H9 (cell line): Measurements from ENCODE around the gene COX10. TPM values are rescaled to one million over a fixed set of nuclear protein-coding genes. Genes with fewer than 3 reads are reported as not detected.

Experiments
- DNase-seq: peaks from one replicate; pipeline ENCODE4 v3.0.0-alpha.2; 2017
- H2AFZ ChIP-seq: one replicate; pipeline ENCODE4 v1.6.1; 2013; ENCODE audit warnings: mild to moderate bottlenecking, low read length, control low read depth, moderate library complexity
- H2AK5ac ChIP-seq: 2 replicates; pipeline ENCODE4 v1.6.1; 2013; ENCODE audit warnings: low read length, control low read depth, mixed read lengths; ENCODE audit not compliant: insufficient read length
- H2BK120ac ChIP-seq: one replicate; pipeline ENCODE4 v1.6.1; 2013; ENCODE audit warnings: low read depth, mild to moderate bottlenecking, low read length, control low read depth, inconsistent platforms; ENCODE audit not compliant: poor library complexity, severe bottlenecking
- H2BK12ac ChIP-seq: 2 replicates; pipeline ENCODE4 v1.6.1; 2013; ENCODE audit warnings: low read length, control low read depth, mixed read lengths, low read depth; ENCODE audit not compliant: insufficient read length
- H2BK15ac ChIP-seq: 2 replicates; pipeline ENCODE4 v1.6.1; 2013; ENCODE audit warnings: low read depth, low read length, control low read depth
- H2BK20ac ChIP-seq: one replicate; pipeline ENCODE4 v1.6.1; 2013; ENCODE audit warnings: low read depth, mild to moderate bottlenecking, low read length, control low read depth, inconsistent platforms; ENCODE audit not compliant: poor library complexity, severe bottlenecking
- H2BK5ac ChIP-seq: 2 replicates; pipeline ENCODE4 v1.6.1; 2013; ENCODE audit warnings: low read length, control low read depth, mixed read lengths; ENCODE audit not compliant: insufficient read length
- H3K14ac ChIP-seq: 2 replicates; pipeline ENCODE4 v1.6.1; 2013; ENCODE audit warnings: low read length, control low read depth; ENCODE audit not compliant: insufficient read depth
- H3K18ac ChIP-seq: 2 replicates; pipeline ENCODE4 v1.6.1; 2013; ENCODE audit warnings: low read depth, mild to moderate bottlenecking, mixed read lengths, low read length, control low read depth; ENCODE audit not compliant: insufficient read length
- H3K23ac ChIP-seq: 2 replicates; pipeline ENCODE4 v1.6.1; 2013; ENCODE audit warnings: low read length, control low read depth, mixed read lengths, low read depth; ENCODE audit not compliant: insufficient read length
- H3K23me2 ChIP-seq: 2 replicates; pipeline ENCODE4 v1.6.1; 2013; ENCODE audit warnings: low read depth, mild to moderate bottlenecking, mixed read lengths, low read length, control low read depth; ENCODE audit not compliant: insufficient read length, poor library complexity, severe bottlenecking
- H3K27ac ChIP-seq: 2 replicates; pipeline ENCODE4 v1.5.1; 2013; ENCODE audit warnings: low read length, control low read depth, mixed read lengths, low read depth; ENCODE audit not compliant: insufficient read length
- H3K27me3 ChIP-seq: 2 replicates; pipeline ENCODE4 v1.6.1; 2013; ENCODE audit warnings: low read length, control low read depth, inconsistent platforms; ENCODE audit not compliant: insufficient read depth
- H3K4ac ChIP-seq: 2 replicates; pipeline ENCODE4 v1.6.1; 2013; ENCODE audit warnings: low read depth, mild to moderate bottlenecking, control low read depth, inconsistent platforms, low read length, moderate library complexity
- H3K4me1 ChIP-seq: 2 replicates; pipeline ENCODE4 v1.6.1; 2013; ENCODE audit warnings: low read length, control low read depth, inconsistent platforms; ENCODE audit not compliant: insufficient read depth
- H3K4me2 ChIP-seq: 2 replicates; pipeline ENCODE4 v1.6.1; 2013; ENCODE audit warnings: low read length, control low read depth, mixed read lengths; ENCODE audit not compliant: insufficient read length, insufficient read depth
- H3K56ac ChIP-seq: 2 replicates; pipeline ENCODE4 v1.6.1; 2013; ENCODE audit warnings: low read depth, mild to moderate bottlenecking, mixed read lengths, low read length, control low read depth; ENCODE audit not compliant: insufficient read length
- H3K79me1 ChIP-seq: 2 replicates; pipeline ENCODE4 v1.6.1; 2013; ENCODE audit warnings: low read depth, mild to moderate bottlenecking, moderate library complexity, low read length, control low read depth, inconsistent platforms; ENCODE audit not compliant: insufficient read depth, poor library complexity, severe bottlenecking
- H3K79me2 ChIP-seq: 2 replicates; pipeline ENCODE4 v1.6.1; 2013; ENCODE audit warnings: low read length, control low read depth, inconsistent platforms; ENCODE audit not compliant: insufficient read depth
- H3K9ac ChIP-seq: 2 replicates; pipeline ENCODE4 v1.6.1; 2013; ENCODE audit warnings: low read length, control low read depth, mixed read lengths; ENCODE audit not compliant: insufficient read length; ENCODE audit errors: extremely low read depth
- H3K9me3 ChIP-seq: one replicate; pipeline ENCODE4 v1.6.1; 2013; ENCODE audit warnings: low read depth, low read length, inconsistent platforms; ENCODE audit not compliant: control insufficient read depth
- H3T11ph ChIP-seq: one replicate; pipeline ENCODE4 v1.6.1; 2013; ENCODE audit warnings: mild to moderate bottlenecking, low read length, control low read depth, inconsistent platforms
- H4K20me1 ChIP-seq: one replicate; pipeline ENCODE4 v1.6.1; 2013; ENCODE audit not compliant: control insufficient read depth, insufficient read length, insufficient read depth
- H4K5ac ChIP-seq: 2 replicates; pipeline ENCODE4 v1.6.1; 2013; ENCODE audit warnings: low read depth, mild to moderate bottlenecking, mixed read lengths, low read length, control low read depth; ENCODE audit not compliant: insufficient read length
- H4K8ac ChIP-seq: replicated peaks from 2 replicates; pipeline ENCODE4 v1.6.1; 2013; ENCODE audit warnings: low read length, control low read depth, mixed read lengths, low read depth; ENCODE audit not compliant: insufficient read length
- H4K91ac ChIP-seq: 2 replicates; pipeline ENCODE4 v1.6.1; 2013; ENCODE audit warnings: low read depth, mild to moderate bottlenecking, moderate library complexity, mixed read lengths, low read length, control low read depth; ENCODE audit not compliant: insufficient read length
- H3K27ac Mint-ChIP-seq, 3 experiments: 2 replicates in 2 of 3; 3 replicates in 1 of 3; pipeline ENCODE4 v1.8.0; 2020 to 2021; ENCODE audit warnings: mixed read lengths in 3 of 3, mild to moderate bottlenecking in 1 of 3, moderate library complexity in 1 of 3
- H3K27me3 Mint-ChIP-seq: 2 replicates; pipeline ENCODE4 v1.8.0; 2021; ENCODE audit warnings: low read depth, mild to moderate bottlenecking, moderate library complexity, mixed read lengths
- H3K36me3 Mint-ChIP-seq, 3 experiments: 2 replicates in 2 of 3; 3 replicates in 1 of 3; pipeline ENCODE4 v1.8.0; 2020 to 2021; ENCODE audit warnings: low read depth in 3 of 3, mixed read lengths in 3 of 3; ENCODE audit not compliant: insufficient read depth in 1 of 3
- H3K4me1 Mint-ChIP-seq, 2 experiments: 2 replicates each; pipeline ENCODE4 v1.8.0; 2020; ENCODE audit warnings: mixed read lengths in 2 of 2
- H3K4me3 Mint-ChIP-seq, 2 experiments: 2 replicates in 1 of 2; 3 replicates in 1 of 2; pipeline ENCODE4 v1.8.0; 2020 to 2021; ENCODE audit warnings: mild to moderate bottlenecking in 2 of 2, mixed read lengths in 2 of 2, moderate library complexity in 1 of 2
- H3K9me3 Mint-ChIP-seq, 2 experiments: 2 replicates in 1 of 2; 3 replicates in 1 of 2; pipeline ENCODE4 v1.8.0; 2020; ENCODE audit warnings: mild to moderate bottlenecking in 2 of 2, mixed read lengths in 2 of 2, moderate library complexity in 1 of 2
- CTCF ChIP-seq: fragments of 200-600 bp; sonication (generic); conservative IDR thresholded peaks from 3 replicates; pipeline ENCODE4 v1.8.0; 2021; ENCODE audit warnings: antibody characterized with exemption, mild to moderate bottlenecking
- WGBS: extraction: QIAGEN DNeasy Blood & Tissue Kit; methylation state at CpG from one replicate; pipeline ENCODE4 v1.1.7; 2013; ENCODE audit warnings: missing lambda C conversion rate, low lambda C conversion rate, mixed read lengths; ENCODE audit not compliant: insufficient read length; ENCODE audit errors: extremely low coverage; 5-methylcytosine and 5-hydroxymethylcytosine counted together
- total RNA-seq: library from RNA; stranded (reverse); gene quantifications from 2 replicates; pipeline ENCODE4 v1.2.1, GENCODE V29; 2021

The COX10 gene
- total RNA-seq, 1 experiment from 2014 or later = 20.6 TPM

- Histone ChIP-seq H3K9ac (no peak overlapping the region), H3K9me3 (peaks cover 7% of the 10 kb centered on the region), H3K14ac (no peak overlapping the region), H3T11ph (no peak overlapping the region), H2BK12ac (no peak overlapping the region), H3K56ac (no peak overlapping the region), H2AK5ac (no peak overlapping the region), H2BK120ac (no peak overlapping the region), H3K79me2 (0 out of 2 replicates have a peak, but pooled peaks cover 2% of the 10 kb centered on the region), H4K5ac (no peak overlapping the region), H3K23ac (no peak overlapping the region), H4K91ac (no peak overlapping the region), H4K8ac (no peak overlapping the region), H2BK20ac (no peak overlapping the region), H4K20me1 (no peaks in the 10 kb centered on the region), H3K4me1 (no peaks in the 10 kb centered on the region; the same call in none of the 2 replicates), H3K79me1 (no peaks in the 10 kb centered on the region), H3K18ac (no peak overlapping the region), H2BK15ac (no peak overlapping the region), H2BK5ac (no peak overlapping the region), H2AFZ (no peak overlapping the region), H3K27me3 (no peaks in the 10 kb centered on the region), H3K27ac (no peak overlapping the region), H3K23me2 (no peaks in the 10 kb centered on the region), H3K4ac (no peak overlapping the region), H3K4me2 (no peak overlapping the region)
- Mint-ChIP-seq H3K27me3 (no peaks in the 10 kb centered on the region; the same call in 1 of the 2 replicates), H3K4me1 (peaks cover 5% of the 10 kb centered on the region in 2 experiments), H3K9me3 (peaks cover 22 to 31% of the 10 kb centered on the region in 2 experiments), H3K4me3 (no peak overlapping the region), H3K27ac (no peak overlapping the region), H3K36me3 (peaks cover 28 to 30% (median 30%) of the 10 kb centered on the region in 3 experiments)
- no peak for DNase-seq
- no peak for TF ChIP-seq CTCF
- no CpG with 5 or more reads among the region's 3 CpGs for WGBS
Observed at GRCh38 chr17:14168582-14168981, 99.3 kb downstream of the COX10 start.
